Spleen (tissue), 7 donors: ENCODE measurements around the gene SHISAL2A.

Experiments used
- CTCF ChIP-seq, 11 experiments: fragments of 200-600 bp in 7 of 11; fragments of 450-650 bp in 4 of 11; sonication (generic) in 4 of 11; IDR thresholded peaks in 8 of 11; conservative IDR thresholded peaks in 3 of 11; 1 replicate in 7 of 11; 2 replicates in 4 of 11; pipeline versions ENCODE4 v1.4.0 to v1.8.0; 2016 to 2021; ENCODE audit warnings: antibody characterized with exemption in 11 of 11, inconsistent platforms in 4 of 11, mild to moderate bottlenecking in 1 of 11
- POLR2A ChIP-seq, 3 donors: fragments of 450-650 bp; IDR thresholded peaks; one replicate each; pipeline ENCODE4 v1.5.1; 2017; ENCODE audit warnings: antibody characterized with exemption in 3 of 3, mild to moderate bottlenecking in 1 of 3
- POLR2AphosphoS5 ChIP-seq, 3 donors: sonication (generic); formaldehyde crosslinking; IDR thresholded peaks; one replicate each; pipeline ENCODE4 v1.5.1; 2017; ENCODE audit warnings: antibody characterized with exemption in 3 of 3
- donor health status: DM: no; HTN: no; CAD: no; lungs with moderate emphysema.
- donor health status: DM: no; HTN: no; CAD: no.
- donor health status: DM: no; HTN: no; CAD: no.

- TF ChIP-seq POLR2A (IDR thresholded peaks at IDR 0.05) (no peak), CTCF (IDR thresholded peaks at IDR 0.05 in 8 of 11, conservative IDR thresholded peaks at IDR 0.05 in 3 of 11) (no peak), POLR2AphosphoS5 (IDR thresholded peaks at IDR 0.05) (no peak)
Measured at GRCh38 chr1:52679048-52679447, 46.1 kb downstream of the SHISAL2A start.
